DMS153 treated with DMSO at 0.1 percent for 48 hours (cell line): ENCODE measurements around the gene CRELD1.
"Not testable (repeated sequence)": the region's sequence is repeated elsewhere in the genome, so short reads cannot be mapped to it uniquely, and the experiment has no call there.

Source experiments
- DNase-seq: peaks from one replicate; lab custom pipeline; 2025; ENCODE audit not compliant: unreplicated experiment; lab: John Stamatoyannopoulos, UW

CRELD1 gene

GRCh38 chr3:9933561-9934234 lies at the start of gene CRELD1:
Gene CRELD1, plus strand, starts transcription at chr3:9933834. Its CDS starts 605 bp downstream, at chr3:9934439.
- DNase-seq = peak; percentile 66

DNA sequence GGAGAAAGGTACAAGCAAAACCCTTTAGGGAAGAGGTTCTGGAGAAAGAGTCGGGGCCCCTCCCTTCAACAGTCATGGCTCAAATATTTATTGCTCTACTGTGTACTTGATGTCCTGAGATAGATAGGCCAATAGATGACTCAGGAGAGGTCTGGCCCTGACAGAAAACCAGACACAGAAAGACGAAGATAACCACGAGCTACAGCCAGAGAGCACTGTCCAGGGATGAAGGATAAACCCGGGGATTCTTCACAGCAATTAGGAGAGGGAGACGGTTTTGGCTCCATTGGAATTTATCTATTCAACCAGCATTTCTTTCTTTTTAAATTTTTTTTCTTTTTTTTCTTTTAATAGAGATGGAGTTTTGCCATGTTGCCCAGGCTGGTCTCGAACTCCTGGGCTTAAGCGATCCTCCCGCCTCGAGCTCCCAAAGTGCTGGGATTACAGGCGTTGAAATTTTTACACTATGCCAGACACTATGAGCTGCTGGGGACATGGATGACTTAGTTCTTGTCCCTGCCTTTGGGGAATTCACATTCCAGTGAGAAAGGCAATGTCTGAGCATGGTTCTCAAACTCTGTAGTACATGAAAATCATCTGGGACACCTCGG lies 49.0 kb upstream of the CRELD1 start:
- no peak for DNase-seq

- no peak for DNase-seq
Measured at GRCh38 chr3:9886328-9886727, 47.3 kb upstream of the CRELD1 start.

- DNase-seq = no peak
Measured at GRCh38 chr3:9887480-9887879, 46.2 kb upstream of the CRELD1 start.

- no peak for DNase-seq
Measured at GRCh38 chr3:9888540-9888939, 45.1 kb upstream of the CRELD1 start.

DNA sequence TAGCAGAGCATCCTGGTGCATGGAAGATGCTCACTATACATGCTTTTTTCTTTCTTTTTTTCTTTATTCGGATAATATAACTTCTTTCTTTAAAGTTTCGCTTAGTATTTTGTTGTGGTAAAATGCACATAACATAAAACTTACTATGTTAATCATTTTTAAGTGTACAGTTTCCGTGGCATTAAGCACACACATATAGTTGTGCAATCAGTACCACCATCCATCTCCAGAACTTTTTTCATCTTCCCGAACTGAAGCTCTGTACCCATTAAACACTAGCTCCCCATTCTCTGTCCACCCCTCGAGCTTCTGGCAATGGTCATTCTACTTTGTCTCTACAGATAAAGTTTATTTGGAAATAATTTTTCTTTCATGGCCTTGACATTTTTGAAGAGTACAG lies 44.2 kb upstream of the CRELD1 start:
- no peak for DNase-seq

DNA sequence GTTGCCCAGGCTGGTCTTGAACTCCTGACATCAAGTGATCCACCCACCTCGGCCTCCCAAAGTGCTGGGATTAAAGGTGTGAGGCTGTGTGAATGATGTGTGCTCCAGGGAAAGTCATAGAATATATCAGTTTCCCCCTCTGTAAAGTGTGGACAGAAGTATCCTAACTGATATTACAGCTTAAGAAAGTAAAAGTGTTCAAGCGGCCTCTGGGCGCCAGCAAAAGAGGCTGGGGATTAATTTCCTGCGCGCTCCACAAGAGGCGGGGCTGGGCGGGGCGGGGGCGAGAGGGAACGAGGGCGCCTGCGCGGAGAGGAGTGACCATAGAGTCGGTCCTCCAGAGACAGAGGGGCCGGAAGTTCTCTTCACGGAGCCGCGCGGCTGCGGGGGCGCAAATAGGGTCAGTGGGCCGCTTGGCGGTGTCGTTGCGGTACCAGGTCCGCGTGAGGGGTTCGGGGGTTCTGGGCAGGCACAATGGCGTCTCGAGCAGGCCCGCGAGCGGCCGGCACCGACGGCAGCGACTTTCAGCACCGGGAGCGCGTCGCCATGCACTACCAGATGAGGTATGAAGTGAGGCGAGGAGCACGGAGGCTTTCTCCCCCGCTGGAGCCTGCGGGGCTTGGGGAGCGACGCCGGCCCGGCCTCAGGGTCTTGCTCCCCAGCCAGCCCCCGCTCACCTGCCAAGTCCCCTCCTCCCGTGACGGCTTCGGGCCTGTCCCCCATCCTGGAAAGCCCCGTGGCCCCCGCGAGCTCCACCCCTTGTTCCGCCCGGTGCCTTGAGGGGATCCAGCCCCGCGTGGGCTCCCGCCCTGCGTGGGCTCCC lies 43.2 kb upstream of the CRELD1 start, which contains the start of gene JAGN1:
TSS of gene JAGN1 (plus strand) at position 362 of the 823 bp plus-strand sequence. CDS start at position 475, 113 bp downstream.
- DNase-seq = peak; percentile 32

- DNase-seq = no peak
Measured at GRCh38 chr3:9891072-9891622, 42.5 kb upstream of the CRELD1 start.

- no peak for DNase-seq
Measured at GRCh38 chr3:9893739-9894138, 39.9 kb upstream of the CRELD1 start.

DNA sequence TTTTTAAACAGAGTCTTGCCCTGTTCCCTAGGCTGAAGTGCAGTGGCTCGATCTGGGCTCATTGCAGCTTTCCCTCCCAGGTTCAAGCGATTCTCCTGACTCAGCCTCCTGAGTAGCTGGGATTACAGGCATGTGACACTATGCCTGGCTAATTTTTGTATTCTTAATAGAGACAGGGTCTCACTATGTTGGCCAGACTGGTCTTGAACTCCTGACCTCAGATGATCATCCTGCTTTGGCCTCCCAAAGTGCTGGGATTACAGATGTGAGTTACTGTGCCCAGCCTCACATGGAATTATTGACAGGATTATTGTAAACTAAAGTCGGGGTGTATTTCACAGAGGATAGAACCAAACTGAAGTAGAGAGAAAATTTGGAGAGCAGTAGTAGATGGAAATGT lies 37.9 kb upstream of the CRELD1 start:
- DNase-seq = not testable (repeated sequence)

GRCh38 chr3:9896755-9897407 lies 36.8 kb upstream of the CRELD1 start:
- not testable (repeated sequence) for DNase-seq

GRCh38 chr3:9897408-9898372 lies 35.9 kb upstream of the CRELD1 start:
- no peak for DNase-seq

DNA sequence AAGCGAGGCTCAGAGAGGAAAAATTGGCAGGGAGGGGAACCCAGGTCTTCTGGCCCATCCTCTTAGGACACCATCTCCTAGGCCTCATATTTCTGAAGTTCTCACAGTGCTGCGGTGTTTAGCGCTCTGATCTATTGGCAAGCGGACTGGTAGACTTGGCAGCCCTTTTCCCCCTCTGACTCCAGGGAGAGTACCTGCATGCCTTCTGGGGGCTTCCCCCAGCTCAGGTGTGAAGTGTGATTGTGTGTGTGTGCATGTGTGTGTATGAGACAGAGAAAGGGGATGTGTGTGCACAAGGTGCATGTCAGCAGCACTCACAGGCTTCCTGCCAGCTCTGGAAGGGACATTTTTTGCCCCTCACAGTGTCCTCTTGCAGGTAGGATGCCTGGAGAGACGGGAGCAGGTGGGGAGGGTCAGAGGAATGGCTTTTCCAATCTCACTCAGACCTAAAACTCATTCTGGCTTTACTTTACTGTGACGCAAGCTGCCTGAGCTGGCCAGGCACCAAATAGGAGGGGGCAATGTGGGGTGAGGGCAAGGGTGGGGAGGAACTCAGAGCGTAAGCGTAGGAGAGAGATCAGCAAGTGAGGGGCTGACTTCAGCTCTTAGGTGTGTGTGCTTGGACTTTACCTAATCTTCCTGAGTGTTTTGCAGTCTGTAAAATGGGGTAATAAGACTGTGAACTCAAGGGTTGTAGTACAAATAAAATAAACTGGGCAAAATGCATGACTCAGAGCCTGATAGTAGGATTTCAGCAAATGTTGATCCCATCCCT lies 35.0 kb upstream of the CRELD1 start:
- DNase-seq = no peak

DNA sequence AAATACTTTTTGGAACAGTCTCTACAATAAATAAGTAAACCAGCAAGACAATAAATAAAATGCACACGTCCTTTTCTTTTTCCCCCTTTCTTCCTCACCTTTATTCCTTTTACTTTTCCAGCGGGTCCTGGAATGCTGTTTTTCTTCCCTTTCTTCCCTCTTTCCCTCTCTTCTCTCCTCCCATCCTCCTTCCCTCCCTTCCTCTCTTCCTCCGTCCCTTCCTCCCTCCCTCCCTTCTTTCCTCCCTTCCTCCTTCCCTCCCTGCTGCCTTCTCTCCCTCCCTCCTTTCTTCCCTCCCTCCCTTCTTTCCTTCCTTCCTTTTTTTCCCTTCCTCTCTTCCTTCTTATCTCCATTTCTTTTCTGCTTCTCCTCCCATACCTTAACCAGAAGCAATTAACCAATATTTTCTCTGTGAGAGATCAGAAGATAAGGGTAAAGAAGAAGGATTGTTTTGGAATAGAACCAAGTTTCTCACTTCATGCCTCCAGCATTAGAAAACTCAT lies 34.3 kb upstream of the CRELD1 start:
- no peak for DNase-seq

DNA sequence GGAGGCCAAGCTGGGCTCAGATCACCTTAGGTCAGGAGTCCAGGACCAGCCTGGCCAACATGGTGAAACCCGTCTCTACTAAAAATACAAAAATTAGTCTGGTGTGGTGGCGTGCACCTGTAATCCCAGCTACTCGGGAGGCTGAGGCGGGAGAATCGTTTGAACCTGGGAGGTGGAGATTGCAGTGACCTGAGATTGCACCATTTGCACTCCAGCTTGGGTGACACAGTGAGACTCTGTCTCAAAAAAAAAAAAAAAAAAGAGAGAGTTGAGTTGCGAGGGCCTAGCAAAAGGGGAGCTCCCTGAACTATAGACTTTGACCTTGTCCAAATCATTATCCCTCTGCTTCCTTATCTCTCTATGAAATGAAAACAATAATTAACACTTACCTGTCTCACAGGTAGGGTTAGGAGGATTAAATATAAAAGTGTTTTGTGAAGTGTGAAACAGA lies 32.6 kb upstream of the CRELD1 start:
- not testable (repeated sequence) for DNase-seq

GRCh38 chr3:9901967-9902366 lies 31.7 kb upstream of the CRELD1 start:
- no peak for DNase-seq

- peak; percentile 1 for DNase-seq
Measured at GRCh38 chr3:9902372-9903237, 31.0 kb upstream of the CRELD1 start, which contains the start of gene IL17RE. Gene IL17RE, plus strand, starts transcription at chr3:9902848. Its CDS starts 85 bp downstream, at chr3:9902933.

DNA sequence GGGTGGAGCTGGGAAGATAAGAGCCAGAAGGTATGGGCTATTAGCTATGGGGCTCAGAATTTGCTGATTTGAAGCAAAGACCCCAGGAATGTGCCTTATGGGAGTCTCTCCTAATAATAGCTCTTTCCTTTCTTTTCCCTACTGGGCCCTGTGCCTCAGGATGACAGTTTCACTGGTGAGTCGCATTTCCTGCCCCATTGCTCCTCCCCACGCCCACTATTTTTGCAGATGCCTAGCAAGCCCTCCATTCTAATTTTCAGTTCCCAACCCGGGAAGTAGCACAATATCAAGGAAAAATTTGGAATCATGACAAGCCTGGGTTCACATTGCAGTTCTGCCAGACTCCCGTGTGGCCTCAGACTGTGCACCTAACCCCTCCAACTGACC lies 30.4 kb upstream of the CRELD1 start:
- no peak for DNase-seq
